ENCODE measurements around the gene PTPRM.
A peak's percentile ranks its signal among the peaks of the same experiment; 100 is the strongest.

Gene PTPRM

DNA sequence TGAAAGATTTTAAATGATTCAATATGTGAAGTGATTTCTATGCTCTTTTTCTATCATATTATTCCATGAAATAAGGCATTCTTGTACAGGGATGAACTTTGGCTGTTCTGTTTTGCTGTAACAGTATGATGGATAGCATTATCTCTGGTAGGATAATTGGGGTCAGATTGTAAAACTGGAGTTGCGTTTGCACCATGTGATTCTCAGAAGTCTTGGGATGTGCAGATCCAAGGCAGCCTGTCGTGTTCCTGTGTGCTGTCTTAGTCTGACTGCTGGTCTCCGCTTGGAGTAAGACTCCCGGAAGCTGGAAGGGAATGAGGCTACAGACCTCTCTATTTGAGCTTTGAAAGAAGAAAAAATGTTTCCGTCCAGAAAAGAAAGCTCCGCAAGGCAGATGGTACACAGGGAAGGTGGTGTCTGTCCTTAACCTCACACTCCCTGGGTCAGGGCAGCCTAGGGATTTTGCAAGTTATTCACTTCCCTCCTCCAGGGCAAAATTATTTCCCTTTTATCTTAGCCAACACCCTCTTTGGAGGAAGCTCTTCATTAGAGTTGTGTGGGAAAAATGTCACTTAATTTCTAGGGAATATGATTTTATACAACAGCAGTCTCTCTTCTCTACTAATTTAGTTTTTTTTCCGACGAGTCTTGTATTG is 250.6 kb downstream of the PTPRM start:
- no peak for DNase-seq

DNA sequence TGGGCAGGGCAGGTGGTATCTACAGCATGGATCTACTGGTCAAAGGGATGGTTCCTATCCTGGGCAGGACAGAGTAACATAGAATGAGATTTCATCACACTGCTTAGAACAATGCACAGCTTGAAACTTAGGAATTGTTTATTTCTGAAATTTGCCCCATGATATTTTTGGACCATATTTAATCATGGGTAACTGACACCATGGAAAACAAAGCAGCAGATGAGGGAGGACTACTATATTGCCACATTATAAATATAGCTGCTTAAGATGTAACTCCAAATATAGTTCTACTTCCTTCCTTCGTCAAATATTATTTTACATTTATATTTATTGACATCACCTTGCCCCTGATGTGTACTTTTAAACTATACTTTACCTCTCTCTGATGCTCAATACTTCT is 254.7 kb downstream of the PTPRM start:
- no peak for DNase-seq

DNA sequence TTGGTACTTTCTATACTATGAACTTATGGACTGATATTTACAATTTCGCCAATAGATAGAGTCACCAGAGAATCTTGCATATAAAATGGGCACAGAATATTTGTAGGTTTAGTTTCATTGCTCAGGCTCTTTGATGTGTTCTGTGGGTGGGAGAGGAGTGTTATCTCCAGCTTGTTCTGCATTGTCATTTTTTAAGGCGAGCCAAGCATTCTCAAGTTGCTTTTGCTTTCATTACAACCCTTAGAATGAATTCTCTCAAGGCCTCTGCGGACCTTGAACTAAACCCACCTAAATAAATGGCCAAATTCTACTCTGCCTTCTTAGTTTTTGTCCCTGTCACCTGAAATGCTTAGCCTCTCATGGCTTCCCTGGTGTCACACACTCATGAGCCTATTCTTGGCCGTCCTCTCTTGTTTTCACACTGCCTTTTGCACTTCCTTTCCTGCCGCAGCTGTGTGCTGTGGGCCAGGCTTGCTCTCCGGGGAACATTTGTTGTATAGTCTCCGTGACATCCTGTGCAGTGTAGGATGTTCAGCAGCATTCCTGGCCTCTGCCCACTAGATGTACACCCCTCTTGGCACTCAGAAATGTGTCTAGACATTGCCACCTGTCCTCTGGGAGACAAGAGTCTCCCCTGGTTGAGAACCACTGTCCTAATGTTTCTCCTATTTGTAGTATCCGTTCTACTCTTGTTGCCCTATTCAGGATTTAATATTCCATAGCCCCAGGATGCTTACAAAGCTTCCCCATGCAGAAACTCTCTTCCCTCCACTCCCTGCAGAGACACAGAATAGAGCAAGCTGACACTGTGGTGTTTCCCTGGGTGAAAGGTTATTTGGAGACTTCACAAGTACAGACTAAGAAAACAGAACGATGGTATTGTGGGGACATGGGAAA is 255.6 kb downstream of the PTPRM start:
- no peak for DNase-seq

DNA sequence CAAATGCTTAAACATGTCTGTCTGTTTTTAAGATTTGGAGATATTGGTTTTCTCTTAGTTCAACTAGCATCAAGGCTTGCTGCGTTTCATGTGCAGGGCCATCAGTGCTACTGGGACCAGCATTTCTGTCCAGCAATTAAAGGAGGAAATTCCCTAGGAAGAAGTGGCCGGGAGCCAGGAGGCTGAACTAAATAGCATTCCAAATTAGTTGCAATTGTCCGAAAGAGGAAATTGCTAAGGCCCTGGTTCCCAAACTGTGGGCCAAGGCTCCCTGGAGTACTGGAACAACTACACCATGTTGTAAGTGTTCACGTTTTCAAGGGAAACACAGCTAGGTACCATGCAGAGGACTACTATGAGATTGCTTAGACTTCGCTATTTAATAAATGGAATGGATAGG is 257.9 kb downstream of the PTPRM start:
- DNase-seq, result no peak

DNA sequence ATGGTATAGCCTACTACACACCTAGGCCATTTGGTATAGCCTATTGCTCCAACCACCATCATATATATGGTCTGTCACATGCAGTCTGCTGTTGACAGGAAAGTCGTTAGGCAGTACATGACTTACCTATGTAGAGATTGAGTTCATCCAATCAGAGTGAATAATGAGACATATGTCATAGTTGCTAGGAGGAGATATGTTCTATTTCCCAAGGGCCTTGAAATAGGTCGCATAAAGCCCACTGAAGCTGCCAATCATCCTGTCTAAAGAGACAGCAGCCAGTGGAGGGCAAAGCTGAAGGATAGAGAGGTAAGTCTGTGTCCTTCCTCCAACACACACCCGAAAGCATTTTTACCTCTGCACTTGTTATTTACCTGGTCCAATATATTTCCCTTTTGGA is 263.4 kb downstream of the PTPRM start:
- peak in 1 of 2 donors; percentile 0 for DNase-seq

DNA sequence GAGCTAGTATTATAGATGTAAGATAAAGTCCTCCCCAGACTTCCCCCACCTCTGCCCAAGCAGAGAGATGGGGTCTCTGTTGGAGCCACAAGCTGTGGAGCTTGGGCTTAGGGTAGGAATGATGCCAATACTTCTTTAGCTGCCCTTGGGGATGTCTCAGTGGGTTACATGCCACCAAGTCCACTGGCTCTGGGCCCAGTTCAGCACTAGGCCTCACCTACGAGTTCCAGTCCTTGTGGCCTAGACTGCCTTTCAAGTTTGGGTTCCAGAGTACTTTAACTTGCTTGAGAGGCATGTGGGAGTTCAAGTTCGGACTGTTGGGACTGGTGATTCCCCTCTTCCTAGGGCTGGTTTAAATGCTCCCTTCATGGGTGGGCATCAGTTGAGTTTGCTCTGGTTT is 272.4 kb downstream of the PTPRM start:
- DNase-seq, result no peak

DNA sequence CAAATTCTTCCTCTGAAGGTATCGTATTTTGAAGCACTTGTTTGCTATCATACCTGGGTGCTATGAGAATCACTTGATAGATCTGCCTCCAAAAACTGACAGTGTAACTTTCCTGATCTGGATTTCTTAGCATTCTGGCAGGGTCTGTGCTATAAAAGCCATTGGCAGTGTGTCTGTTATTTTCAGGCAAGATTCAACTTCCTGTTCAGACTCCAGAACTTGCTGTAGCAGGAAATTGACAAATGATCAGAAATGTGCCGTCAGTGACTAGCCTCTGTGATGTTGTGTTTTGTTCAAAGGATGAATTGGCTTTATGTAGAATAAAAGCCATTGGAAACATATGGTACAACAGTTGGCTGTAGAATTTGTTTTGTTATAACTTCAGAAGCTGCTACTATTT is 273.3 kb downstream of the PTPRM start:
- DNase-seq, result no peak

DNA sequence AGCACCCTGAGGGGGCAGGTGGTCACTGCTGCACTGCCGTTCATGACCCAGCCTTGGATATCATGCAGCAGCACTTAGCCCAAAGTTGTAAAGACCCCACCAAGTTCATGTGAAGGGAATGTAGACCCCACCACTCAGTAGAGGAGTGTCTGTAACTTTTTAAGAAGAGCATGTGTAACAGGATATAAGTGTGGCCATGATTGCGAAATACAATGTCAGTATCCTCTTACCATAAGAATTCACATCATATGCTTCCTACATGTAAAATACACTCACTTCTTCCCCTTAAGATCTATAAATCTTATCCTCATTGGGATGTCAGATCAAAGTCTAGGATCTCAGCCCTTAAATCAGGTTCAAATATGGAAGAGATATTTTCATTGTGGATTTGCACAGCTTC is 276.9 kb downstream of the PTPRM start:
- DNase-seq, result no peak

DNA sequence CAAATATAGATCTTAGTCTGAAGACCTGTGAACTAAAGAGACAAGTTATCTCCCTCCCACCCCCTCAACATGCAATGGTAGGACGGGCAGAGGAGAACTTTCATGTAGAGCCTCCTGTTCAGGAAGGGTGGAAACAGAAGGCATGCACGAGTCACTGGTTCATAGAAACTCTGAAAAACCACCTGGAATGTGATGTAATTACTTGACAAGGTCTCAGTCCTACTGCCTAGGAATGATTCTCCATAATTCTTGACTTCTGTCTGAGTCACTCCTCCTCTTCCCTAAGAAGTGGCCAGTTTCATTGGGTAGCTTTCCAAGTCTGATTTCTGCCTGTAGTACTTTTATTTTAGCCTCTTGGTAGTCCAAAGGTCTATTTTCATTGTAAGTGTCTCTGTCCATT is 277.3 kb downstream of the PTPRM start:
- DNase-seq, result no peak

DNA sequence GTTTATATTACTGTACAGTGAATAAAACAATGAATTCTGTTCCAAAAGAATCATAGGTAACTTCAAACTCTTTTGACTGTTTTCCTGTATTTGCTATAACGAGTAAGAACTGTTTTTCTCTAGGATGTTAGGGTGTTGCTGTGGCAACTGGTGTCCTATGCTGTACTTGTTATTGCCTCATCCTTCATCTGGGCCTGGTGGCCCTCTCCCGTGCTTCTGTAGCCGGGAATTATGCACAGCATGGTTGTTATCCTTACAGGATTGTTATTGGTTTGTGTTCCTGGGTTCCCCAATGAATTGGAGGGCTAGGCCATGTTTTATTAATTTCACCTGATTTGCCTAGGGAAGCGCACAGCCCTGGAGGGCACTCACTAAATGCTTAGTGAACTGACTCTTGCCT is 279.2 kb downstream of the PTPRM start:
- no peak for DNase-seq

DNA sequence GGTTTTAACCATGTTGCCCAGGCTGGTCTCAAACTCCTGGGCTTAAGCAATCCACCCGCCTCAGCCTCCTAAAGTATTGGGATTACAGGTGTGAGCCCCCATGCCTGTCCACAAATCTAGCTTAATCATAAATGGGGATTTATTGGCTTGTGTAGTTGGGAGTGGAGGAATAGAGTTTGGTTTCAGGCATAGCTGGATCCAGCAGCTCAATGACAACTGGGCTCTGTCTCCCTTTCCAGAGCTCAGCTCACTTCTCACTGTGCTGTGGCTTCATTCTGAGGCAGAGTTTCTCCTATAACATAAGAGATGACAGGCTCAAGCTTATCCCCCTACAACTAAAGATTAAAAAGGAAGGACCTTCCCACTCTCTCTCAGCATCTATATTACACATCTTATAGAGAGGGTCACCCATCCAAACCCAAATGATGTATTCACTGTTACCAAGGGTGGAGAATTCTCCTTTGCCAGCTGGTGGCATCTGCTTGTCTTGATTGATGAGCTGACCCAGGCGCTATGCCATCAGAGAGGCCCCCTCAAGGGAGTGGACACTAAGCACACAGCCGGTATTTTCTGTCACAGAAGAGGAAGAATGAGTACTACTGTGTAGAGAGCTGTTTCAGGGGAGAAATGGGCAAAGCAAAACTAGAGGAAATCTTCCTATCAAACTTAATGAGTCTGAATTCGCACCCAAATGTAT is 280.4 kb downstream of the PTPRM start:
- no peak for DNase-seq

DNA sequence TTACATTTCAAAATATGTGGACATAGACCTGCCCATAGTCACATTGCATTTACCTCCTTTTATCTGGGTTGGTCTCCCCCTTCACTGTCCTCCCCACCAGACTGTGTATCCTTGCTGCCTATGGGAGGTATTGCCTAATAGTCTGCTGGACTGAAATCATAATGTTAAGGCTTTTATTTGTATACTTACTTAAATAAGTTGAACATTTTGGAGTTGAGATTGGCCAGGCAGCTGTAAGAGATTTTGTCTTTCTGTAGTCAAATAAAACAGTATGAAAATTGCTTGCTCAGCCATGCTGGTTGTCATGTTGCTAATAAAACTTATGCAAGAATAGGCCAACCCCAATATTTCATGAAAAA is 280.9 kb downstream of the PTPRM start:
- no peak for DNase-seq

DNA sequence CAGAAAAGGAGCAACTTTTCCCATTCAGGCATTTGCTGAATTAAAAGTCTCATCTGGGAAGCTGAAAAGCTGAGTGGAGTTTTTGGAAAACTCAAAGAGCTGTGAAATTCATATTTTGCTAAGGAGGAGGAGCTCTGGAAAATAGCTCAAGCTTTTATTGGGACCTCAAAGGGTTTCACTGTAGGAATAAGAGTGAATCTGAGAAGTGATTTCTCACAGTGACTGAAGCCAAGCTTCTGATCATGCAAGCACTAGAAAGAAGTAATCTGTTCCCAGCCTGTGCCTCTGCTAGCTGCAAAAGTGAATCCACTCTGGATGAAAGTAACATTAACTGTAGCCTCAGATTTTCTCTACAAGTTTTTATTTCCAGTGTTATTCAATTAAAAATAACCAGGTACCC is 283.3 kb downstream of the PTPRM start:
- DNase-seq, result no peak

DNA sequence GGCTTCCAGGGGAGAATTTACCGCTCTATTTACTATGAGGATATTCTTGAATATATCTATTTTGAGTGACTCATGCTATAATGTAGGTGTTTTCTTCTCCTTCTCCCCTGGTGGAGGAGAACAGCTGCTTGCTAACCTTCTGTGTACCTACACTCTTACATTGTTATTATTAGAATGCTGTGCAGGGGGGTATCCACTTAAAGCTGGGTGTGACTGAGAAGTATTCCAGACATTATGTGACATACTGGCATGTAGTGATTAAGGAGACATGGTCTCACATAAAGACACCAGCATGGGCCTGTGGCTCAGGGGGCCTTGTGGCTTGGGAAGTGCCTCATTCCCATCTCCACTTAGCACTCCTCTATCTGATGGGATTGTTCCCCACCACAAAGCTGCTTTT is 287.9 kb downstream of the PTPRM start:
- DNase-seq, result no peak

DNA sequence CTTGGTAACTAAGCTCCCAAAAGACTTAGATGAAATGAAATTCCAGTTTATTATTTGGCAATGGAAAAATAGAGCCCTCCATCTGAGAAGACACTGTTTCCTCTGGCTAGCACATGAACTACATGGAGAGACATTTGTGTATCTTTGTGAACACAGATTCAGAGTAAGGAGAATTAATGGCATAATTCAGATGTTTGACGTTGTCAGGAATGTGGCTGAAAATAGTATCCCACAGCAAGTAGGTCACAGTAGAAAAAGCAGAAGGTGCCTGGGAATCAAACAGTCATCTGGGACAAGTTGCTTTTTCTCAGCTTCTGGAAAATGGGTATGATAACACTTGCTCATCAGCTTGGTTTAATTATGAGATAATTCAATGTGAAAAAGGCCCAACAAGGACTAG is 288.6 kb downstream of the PTPRM start:
- no peak for DNase-seq

DNA sequence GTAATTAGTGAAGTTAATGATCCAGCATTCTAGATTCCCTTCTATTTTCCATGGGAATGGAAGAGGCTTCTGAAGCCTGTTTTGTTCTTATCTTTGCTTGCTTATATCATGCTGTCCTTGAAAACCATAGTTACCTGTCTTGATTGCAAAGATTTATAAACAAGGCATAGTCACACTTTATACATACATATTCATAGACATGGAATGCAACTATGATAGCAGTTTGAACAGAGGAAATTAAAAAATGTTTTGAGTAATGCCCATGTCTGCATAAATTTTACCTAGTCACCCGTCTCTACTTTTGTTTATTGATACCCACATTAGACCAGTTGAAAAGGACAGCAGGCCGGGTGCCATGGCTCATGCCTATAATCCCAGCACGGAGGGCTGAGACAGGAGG is 289.0 kb downstream of the PTPRM start:
- no peak for DNase-seq

DNA sequence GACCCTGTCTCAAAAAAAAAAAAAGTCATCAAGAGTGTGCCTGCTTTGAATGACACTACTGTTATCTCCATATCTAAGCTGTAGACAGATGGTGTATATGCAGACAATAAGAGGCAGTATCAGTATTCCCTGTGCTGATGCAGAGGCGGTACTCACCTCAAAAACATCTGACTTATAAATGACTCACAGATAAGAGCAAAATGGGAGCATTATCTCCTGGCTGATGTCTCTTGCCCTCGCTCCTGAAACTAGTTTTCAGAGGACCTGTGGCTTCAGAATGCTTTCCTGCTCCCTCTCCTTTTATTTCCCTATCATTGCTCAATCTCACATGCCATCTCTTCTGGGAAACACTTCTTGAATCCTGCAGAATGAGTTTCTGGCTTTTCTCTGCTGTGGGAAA is 289.6 kb downstream of the PTPRM start:
- DNase-seq, result no peak

DNA sequence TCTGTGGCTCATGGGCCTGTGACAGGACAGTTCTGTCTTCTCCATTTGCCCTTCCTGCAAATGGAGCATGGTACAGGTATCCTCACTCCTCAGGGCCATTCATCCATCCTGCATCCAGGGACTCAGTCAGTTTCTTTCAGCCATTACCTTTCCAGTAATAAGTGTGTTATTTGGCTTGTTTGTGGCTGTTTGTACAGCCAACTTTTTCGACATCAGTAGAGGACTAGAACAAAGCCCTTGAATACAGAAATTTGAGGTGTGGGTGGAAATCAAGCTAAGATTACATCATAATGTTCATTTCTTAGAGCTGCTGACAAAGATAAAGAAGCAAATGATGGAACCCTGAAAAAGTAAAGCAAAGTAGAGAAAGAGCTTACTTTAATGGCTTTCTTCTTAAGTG is 290.4 kb downstream of the PTPRM start:
- DNase-seq, result no peak

DNA sequence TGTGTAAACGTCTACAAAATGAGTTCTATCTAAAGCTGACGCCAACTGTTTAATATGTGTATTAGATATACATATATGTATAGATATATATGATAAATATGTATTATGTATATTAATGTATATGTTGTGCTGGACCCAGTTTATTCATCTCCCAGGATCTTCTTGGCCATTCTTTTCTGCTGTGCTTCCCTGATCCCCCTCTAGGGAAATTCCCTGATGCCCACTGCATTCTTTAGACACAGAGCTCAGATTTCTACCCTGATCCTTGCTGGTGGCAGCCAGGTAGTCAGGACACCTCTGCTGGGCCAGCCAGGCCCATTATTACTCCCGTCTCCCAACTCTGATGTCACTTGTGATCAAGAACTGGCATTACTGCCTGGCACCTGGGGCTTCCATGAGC is 292.0 kb downstream of the PTPRM start:
- DNase-seq, result no peak

DNA sequence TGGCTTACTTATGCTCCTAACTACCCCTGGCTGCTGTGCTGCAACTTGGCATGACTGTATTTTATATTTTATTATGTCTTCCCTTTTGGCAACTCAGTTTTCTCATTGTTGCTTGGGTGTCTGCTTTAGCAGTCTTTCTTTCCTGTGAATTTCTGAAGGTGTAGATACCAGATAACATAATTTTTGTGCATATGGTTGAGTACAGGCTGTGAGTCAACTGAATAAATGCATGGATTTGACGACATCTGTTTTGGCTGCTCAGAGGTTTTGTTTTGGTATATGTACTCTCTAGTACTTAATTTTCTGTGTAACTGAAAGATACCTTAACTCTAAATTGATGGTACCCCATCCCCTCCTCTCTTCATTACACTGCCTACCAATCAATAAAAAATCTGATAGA is 303.1 kb downstream of the PTPRM start:
- DNase-seq, result no peak

DNA sequence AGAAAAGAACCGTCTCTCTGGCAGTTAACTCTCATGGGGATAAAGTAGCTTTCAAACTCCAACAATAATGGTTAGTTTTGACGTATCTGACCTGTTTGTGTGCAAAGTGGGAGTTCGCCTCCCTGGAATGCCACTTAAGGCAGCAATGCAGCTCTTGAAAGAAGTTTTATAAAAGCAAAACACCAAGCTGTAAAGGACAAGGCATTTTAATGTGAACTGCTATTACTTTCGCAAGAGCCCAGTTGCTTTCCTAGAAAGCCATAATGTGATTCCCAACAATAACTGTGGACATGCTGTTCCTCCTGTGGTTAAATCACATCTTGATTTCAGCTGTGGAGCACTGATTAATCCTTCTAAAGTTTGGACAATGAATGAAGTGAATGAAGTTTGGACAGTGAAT is 303.7 kb downstream of the PTPRM start:
- no peak for DNase-seq

DNA sequence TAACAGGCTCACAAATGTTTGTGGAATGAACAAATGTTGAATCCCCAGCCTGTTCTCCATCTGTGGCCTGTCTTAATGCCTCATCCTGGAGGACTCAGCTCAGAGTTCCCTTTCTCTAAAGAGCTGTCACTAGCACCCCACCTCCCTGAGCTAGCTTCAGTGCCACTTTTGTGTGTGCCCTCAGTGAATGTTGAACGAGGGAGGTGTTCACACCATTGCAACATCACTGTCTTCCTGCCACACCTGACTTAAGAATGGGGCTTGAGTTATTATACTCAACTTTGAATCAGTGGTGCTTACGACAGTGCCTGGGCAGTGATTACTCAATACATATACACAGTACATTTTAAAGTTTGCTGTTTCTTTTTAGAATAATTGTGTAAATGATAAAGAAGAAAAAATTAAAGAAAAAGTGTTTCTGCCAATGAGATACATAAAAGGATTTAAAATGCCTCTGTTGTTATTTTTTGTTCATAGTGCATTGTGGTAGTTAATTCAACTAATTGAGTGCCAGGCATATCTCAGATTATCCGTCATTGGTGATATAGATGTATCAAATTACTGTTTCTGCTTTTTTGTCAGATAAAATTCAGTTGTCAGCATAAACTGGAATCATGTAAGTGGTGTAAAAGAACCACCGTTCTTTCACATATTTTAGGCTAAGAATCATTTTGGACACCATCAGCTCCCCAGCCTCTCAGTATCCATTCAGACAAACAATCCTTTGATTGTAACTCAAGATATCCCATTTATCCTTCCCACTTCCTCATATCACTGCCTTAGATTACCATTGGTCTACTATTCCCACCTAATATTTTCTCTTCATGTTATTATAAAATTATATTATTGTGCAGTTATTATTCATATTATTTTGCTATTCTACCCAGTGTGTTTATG is 304.7 kb downstream of the PTPRM start:
- no peak for DNase-seq

DNA sequence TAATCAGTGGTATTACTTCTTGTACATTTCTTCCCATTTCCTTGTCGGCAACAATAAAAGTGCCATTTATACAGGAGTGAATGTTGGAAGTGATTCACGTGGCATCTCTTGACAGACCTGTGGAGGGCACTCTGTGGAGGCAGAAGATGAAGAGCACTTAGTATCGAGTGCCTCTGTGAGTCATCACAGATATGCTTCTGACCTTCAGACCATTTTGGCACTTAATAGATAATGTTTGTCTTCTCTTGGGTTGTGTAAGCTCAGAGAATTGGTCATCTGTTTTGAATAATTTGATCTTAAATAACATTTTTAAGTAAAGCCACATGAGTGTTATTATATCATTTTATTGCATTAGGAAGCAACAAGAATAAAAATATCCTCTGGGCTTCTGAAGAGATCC is 305.5 kb downstream of the PTPRM start:
- DNase-seq, result no peak
